Memory B cell (primary cell): ENCODE results near the gene LRIG3.
"Not testable (repeated sequence)": the region's sequence is repeated elsewhere in the genome, so short reads cannot be mapped to it uniquely, and the experiment has no call there.

Source experiments
- ATAC-seq: fragments of 150-1000 bp; cut with Tn5 transposase; 2 replicates; pipeline ENCODE4 v1.10.0; 2021; ENCODE audit warnings: low read depth, mild to moderate bottlenecking, moderate library complexity
- DNase-seq, 2 donors: peaks; one replicate each; pipeline ENCODE4 v3.0.0; 2022; ENCODE audit warnings: low spot score in 2 of 2
- H3K27ac Mint-ChIP-seq: one replicate; pipeline ENCODE4 v1.8.0; 2022; ENCODE audit warnings: mild to moderate bottlenecking, moderate library complexity, mixed read lengths
- H3K27me3 Mint-ChIP-seq: one replicate; pipeline ENCODE4 v1.8.0; 2022; ENCODE audit warnings: mixed read lengths
- H3K36me3 Mint-ChIP-seq: one replicate; pipeline ENCODE4 v1.8.0; 2022; ENCODE audit warnings: mild to moderate bottlenecking, mixed read lengths
- H3K4me1 Mint-ChIP-seq: one replicate; pipeline ENCODE4 v1.8.0; 2022; ENCODE audit warnings: mixed read lengths
- H3K4me3 Mint-ChIP-seq: one replicate; pipeline ENCODE4 v1.8.0; 2022; ENCODE audit warnings: mild to moderate bottlenecking, moderate library complexity, mixed read lengths
- H3K9me3 Mint-ChIP-seq: one replicate; pipeline ENCODE4 v1.8.0; 2022; ENCODE audit warnings: mixed read lengths

The LRIG3 gene

GRCh38 chr12:58949954-58950738, 29.8 kb upstream of the LRIG3 start:
- not testable (repeated sequence) for H3K4me1 Mint-ChIP-seq

GRCh38 chr12:58943079-58943478, 22.8 kb upstream of the LRIG3 start:
- no peak for ATAC-seq

More at GRCh38 chr12:58949954-58950738, 29.8 kb upstream of the LRIG3 start:
- H3K27me3 Mint-ChIP-seq, DNase-seq, H3K4me3 Mint-ChIP-seq, ATAC-seq, H3K36me3 Mint-ChIP-seq, H3K27ac Mint-ChIP-seq: not testable (repeated sequence)
- H3K9me3 Mint-ChIP-seq = peaks cover 12% of the 10 kb centered on the region

DNA sequence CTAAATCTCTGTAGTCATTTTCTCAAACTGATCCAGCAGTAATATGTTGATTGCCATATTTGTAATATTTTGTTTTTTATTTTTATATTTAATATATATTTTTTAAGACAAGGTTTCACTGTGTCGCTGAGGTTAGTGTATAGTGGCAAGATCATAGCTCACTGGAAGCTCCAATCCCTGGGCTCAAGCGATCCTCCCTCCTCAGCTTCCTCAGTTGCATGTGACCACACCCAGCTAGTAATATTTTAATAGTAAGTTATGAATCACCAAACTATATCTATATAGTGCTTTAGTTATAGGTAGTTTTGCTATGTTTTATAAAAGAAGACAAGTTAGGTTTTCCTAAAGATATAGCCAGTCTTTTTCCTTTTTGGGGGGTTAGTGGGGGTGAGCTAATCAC, 22.0 kb upstream of the LRIG3 start:
- DNase-seq = no peak
- Mint-ChIP-seq H3K4me1 (no peaks in the 10 kb centered on the region), H3K36me3 (no peaks in the 10 kb centered on the region), H3K4me3 (no peak overlapping the region), H3K27ac (no peak overlapping the region), H3K9me3 (peaks cover 6% of the 10 kb centered on the region), H3K27me3 (no peaks in the 10 kb centered on the region)
- ATAC-seq = no peak

More at GRCh38 chr12:58943079-58943478, 22.8 kb upstream of the LRIG3 start:
- Mint-ChIP-seq H3K4me1 (no peaks in the 10 kb centered on the region), H3K27me3 (no peaks in the 10 kb centered on the region), H3K9me3 (peaks cover 7% of the 10 kb centered on the region), H3K4me3 (no peak overlapping the region), H3K36me3 (no peaks in the 10 kb centered on the region), H3K27ac (no peak overlapping the region)
- no peak for DNase-seq

DNA sequence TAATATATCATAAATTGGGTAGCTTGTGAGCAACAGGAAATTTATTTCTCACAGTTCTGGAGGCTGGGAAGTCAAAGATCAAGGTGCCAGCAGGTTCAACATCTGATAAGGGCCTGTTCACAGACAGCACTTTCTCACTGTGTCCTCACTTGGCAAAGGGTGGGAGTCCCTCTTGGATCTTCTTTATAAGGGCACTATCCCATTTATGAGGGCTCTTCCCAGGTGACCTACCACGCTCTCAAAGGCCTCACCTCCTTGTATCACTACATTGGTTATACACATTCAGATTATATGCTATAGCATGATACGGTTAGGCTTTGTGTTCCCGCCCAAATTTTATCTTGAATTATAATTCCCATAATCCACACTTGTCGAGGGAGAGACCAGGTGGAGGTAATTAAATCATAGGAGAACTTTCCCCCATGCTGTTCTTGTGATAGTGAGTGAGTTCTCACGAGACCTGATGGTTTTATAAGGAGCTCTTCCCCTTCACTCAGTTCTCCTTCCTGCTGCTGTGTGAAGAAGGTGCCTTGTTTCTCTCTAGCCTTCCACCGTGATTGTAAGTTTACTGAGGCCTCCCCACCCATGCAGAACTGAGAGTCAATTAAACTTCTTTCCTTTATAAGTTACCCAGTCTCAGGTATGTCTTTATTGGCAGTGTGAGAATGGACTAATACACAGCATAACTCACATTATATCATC, 19.2 kb upstream of the LRIG3 start:
- H3K36me3 Mint-ChIP-seq = no peaks in the 10 kb centered on the region

GRCh38 chr12:58938440-58938839, 18.1 kb upstream of the LRIG3 start:
- DNase-seq = no peak
- Mint-ChIP-seq H3K36me3 (no peaks in the 10 kb centered on the region), H3K4me3 (no peak overlapping the region), H3K27me3 (no peaks in the 10 kb centered on the region), H3K27ac (no peak overlapping the region), H3K4me1 (no peaks in the 10 kb centered on the region), H3K9me3 (peaks cover 2% of the 10 kb centered on the region)
- no peak for ATAC-seq

More for the DNA sequence above, 19.2 kb upstream of the LRIG3 start:
- Mint-ChIP-seq H3K4me1 (no peaks in the 10 kb centered on the region), H3K27ac (no peak overlapping the region), H3K27me3 (no peaks in the 10 kb centered on the region), H3K9me3 (peaks cover 2% of the 10 kb centered on the region), H3K4me3 (no peak overlapping the region)
- no peak for DNase-seq
- no peak for ATAC-seq

- H3K4me3 Mint-ChIP-seq = no peak overlapping the region
- no peak overlapping the region for H3K27ac Mint-ChIP-seq
- no peaks in the 10 kb centered on the region for H3K36me3 Mint-ChIP-seq
- no peaks in the 10 kb centered on the region for H3K4me1 Mint-ChIP-seq
- H3K9me3 Mint-ChIP-seq = no peaks in the 10 kb centered on the region
- H3K27me3 Mint-ChIP-seq = no peaks in the 10 kb centered on the region
- DNase-seq = no peak
- ATAC-seq = no peak
These were observed 14.2 kb upstream of the LRIG3 start for GRCh38 chr12:58934528-58934927.

DNA sequence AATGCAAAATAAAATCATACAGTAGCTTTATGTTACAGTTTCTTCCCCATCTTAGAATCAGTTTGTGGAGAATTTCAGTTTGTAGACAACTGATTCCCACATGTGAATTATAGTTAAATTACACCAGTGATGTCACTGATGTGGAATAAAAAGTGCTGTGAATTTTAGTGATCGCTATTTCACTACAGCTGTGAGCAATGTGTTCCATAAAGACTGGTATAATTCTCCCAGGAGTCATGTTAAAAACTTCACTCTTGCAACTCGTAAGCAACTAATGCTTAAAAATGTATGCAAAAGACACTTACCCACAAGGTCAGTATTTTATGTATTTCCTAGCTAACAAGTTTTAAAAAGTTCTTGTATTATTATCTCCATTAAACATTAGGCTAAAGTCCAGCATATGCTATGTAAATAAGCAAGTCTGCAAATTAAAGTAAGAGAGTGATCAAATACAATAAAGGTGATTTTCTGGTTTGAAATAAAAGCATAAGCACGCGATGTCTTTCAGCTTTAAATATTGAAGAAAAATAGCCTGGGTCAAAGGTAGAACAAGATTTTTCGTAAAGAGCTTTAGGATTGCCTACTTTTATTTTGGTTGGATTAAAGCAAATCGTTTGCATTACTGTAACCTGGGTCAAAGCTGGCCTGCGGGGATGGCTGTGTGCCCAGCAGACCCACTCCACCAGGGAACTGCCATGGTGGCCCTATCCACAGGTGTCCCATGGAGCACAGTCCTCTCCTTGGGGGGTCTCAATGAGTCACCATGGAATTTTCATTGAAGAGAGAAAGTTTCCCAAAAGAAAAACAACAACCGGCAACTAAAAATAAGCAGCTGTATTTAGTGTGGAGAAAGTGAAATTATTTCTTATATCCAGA, 12.7 kb upstream of the LRIG3 start:
- no peak overlapping the region for H3K27ac Mint-ChIP-seq
- no peaks in the 10 kb centered on the region for H3K36me3 Mint-ChIP-seq
- DNase-seq = no peak
- no peaks in the 10 kb centered on the region for H3K9me3 Mint-ChIP-seq
- ATAC-seq = no peak
- no peak overlapping the region for H3K4me3 Mint-ChIP-seq
- H3K27me3 Mint-ChIP-seq = no peaks in the 10 kb centered on the region
- H3K4me1 Mint-ChIP-seq = no peaks in the 10 kb centered on the region

GRCh38 chr12:58931518-58931917, 11.2 kb upstream of the LRIG3 start:
- Mint-ChIP-seq H3K4me3 (no peak overlapping the region), H3K36me3 (no peaks in the 10 kb centered on the region), H3K27ac (no peak overlapping the region), H3K9me3 (no peaks in the 10 kb centered on the region), H3K4me1 (no peaks in the 10 kb centered on the region), H3K27me3 (no peaks in the 10 kb centered on the region)
- DNase-seq (no peak), ATAC-seq (no peak)

GRCh38 chr12:58930770-58931324, 10.5 kb upstream of the LRIG3 start:
- Mint-ChIP-seq H3K4me3 (no peak overlapping the region), H3K4me1 (no peaks in the 10 kb centered on the region), H3K9me3 (no peaks in the 10 kb centered on the region), H3K27me3 (no peaks in the 10 kb centered on the region), H3K27ac (no peak overlapping the region), H3K36me3 (no peaks in the 10 kb centered on the region)
- ATAC-seq (no peak), DNase-seq (no peak)

GRCh38 chr12:58927120-58927519, 6.8 kb upstream of the LRIG3 start:
- DNase-seq (no peak), ATAC-seq (no peak)
- Mint-ChIP-seq H3K27me3 (peaks cover 2% of the 10 kb centered on the region), H3K4me1 (no peaks in the 10 kb centered on the region), H3K9me3 (no peaks in the 10 kb centered on the region), H3K4me3 (no peak overlapping the region), H3K36me3 (no peaks in the 10 kb centered on the region), H3K27ac (no peak overlapping the region)

DNA sequence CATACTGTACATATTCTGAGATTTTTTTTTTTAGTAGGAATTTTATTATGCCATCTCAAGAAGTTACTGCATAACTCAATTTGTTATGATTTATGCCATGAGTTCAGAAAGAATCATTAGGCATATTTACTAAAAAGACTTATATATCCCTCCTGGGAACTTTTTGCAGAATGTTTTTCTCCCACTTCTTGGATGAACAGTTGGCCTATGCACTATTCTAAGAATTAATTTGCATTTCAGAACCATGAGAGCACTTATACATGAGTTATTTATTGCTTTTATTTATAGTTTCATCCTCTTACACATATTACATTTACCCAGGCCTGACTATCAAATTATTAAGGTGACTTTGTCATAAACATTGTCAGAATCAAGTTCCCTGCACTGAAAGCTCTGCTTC, 6.3 kb upstream of the LRIG3 start:
- no peak overlapping the region for H3K27ac Mint-ChIP-seq
- no peaks in the 10 kb centered on the region for H3K36me3 Mint-ChIP-seq
- H3K4me1 Mint-ChIP-seq = no peaks in the 10 kb centered on the region
- no peaks in the 10 kb centered on the region for H3K9me3 Mint-ChIP-seq
- peaks cover 2% of the 10 kb centered on the region for H3K27me3 Mint-ChIP-seq
- no peak for ATAC-seq
- H3K4me3 Mint-ChIP-seq = no peak overlapping the region
- no peak for DNase-seq

DNA sequence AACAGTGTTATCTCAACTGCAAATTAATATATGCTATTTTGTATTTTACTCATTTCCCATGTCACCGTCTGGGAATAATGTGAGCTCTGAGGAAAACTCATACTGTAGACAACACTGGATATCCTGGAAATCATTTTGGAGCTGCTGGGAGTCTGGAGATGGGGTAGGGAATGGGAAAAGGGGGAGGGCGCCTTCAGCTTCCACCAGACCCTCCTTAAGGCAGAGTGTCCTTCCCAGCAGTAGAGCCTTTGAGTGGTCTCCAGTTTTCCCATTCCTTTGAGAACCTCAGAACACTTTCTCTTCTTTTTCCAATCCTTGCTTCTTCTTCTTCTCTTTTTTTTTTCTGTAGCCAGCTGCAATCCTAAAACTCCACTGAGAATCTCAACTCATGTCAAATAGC, 5.4 kb upstream of the LRIG3 start:
- Mint-ChIP-seq H3K36me3 (no peaks in the 10 kb centered on the region), H3K4me3 (no peak overlapping the region), H3K4me1 (no peaks in the 10 kb centered on the region), H3K27me3 (peaks cover 2% of the 10 kb centered on the region), H3K9me3 (no peaks in the 10 kb centered on the region), H3K27ac (no peak overlapping the region)
- DNase-seq = no peak
- ATAC-seq = no peak

DNA sequence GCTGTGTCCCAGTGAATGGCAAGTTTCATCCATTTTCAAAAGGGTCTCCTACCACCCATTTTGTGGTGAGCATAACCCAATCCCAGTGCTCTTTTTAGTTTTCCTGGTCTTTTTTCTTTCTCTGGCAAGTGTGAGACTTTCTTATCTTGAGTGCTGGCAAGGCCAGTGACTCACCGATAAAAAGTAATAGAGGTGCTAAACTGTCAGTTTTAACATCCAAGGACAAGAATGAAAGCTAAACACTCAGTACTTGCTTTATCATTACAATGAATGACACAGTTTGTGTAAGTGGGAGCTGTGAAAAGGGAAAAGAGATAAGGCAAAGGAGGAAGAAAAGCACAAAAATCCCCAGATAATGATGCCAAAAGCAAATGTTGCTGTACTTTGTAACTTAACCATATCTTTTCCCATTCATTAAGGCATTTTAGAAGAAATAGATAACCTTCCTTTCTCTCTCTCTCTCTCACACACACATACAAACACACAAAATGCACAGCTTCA, 4.9 kb upstream of the LRIG3 start:
- no peaks in the 10 kb centered on the region for H3K9me3 Mint-ChIP-seq
- no peaks in the 10 kb centered on the region for H3K36me3 Mint-ChIP-seq

DNA sequence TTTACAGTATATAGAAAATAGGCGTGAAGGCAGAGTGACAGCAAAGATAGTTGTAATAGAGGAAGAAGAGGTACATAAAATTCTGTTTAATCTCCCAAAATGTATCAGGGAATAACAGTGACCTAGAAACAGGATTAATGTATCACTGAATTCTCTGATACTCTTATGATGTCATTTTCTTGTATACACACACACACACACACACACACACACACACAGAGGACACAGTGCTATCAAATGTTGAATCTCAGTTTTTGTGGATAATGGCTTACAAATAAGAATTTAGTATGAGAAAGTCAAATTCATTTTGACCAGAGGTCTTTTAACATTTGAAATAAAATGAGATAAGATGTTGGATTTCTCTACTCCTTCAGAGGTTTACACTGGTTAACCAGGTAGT, 4.3 kb upstream of the LRIG3 start:
- Mint-ChIP-seq H3K27me3 (peaks cover 2% of the 10 kb centered on the region), H3K4me1 (no peaks in the 10 kb centered on the region), H3K36me3 (no peaks in the 10 kb centered on the region), H3K9me3 (no peaks in the 10 kb centered on the region), H3K27ac (no peak overlapping the region), H3K4me3 (no peak overlapping the region)
- ATAC-seq = no peak
- no peak for DNase-seq

More for the DNA sequence above, 4.9 kb upstream of the LRIG3 start:
- Mint-ChIP-seq H3K27ac (no peak overlapping the region), H3K27me3 (peaks cover 2% of the 10 kb centered on the region), H3K4me3 (no peak overlapping the region), H3K4me1 (no peaks in the 10 kb centered on the region)
- DNase-seq (no peak), ATAC-seq (no peak)
